Measurements from ENCODE around the gene SYTL2. TPM values are rescaled to one million over a fixed set of nuclear protein-coding genes. Genes with fewer than 3 reads are reported as not detected.
A peak's percentile ranks its signal among the peaks of the same experiment; 100 is the strongest.

SYTL2 gene
- total RNA-seq, 1 experiment from 2014 or later: 132 TPM

DNA sequence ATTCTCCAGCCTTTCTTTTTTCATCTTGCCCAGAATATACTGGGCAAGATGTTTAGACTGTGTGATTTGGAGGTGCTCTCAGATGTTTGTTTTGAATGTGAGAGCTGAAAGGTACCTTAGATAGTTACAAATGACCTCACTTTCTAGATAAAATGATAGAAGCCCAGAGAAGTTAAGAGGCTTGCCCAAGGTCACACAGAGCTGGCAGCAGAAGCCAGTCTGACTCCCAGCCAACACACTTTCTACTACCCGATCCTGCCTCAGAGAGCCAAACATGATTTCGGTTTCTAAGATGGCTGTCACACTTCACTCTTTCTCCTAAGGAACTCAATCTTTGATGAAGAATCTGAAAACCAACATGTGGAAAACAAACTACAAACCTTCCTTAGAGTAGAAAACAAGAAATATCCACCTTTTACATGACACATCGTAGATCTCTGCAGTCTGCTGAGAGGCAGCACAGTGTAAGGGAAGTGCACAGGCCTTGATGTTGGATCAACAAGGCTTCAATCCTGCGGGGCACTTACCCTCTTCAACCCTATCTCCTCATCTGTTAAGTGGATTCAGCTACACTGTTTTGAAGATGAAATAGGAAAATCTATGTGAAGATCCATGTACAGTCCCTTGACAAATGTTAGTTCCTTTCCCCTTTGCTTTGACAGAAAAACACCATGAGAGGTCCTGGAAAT lies 58.6 kb downstream of the SYTL2 start:
- no peak for TF ChIP-seq REST (IDR thresholded peaks at IDR 0.05; ENCODE audit: insufficient read depth in 1 of 2, low read depth in 2 of 2, low read length in 1 of 2)
- H3K4me3 ChIP-seq (ENCODE audit: low read depth in 2 of 2, low read length in 2 of 2): no peak overlapping the region
- ChIA-PET CTCF (no interaction called here), POLR2A (interaction anchor here (0.6 kb wide), 1 partner anchor 82 kb away, joined by 4 read pairs; no protein-coding TSS in a partner anchor)
- no peaks in the 10 kb centered on the region for H3K9me3 ChIP-seq (ENCODE audit: control insufficient read depth, insufficient read depth, low read depth, low read length)
- peaks cover 6% of the 10 kb centered on the region; the same call in 1 of the 2 replicates for H3K36me3 ChIP-seq (ENCODE audit: control insufficient read depth, insufficient read depth, low read length)
- ATAC-seq (no peak), DNase-seq (ENCODE audit: low read depth, low spot score) (no peak)
- H3K27me3 ChIP-seq (ENCODE audit: control insufficient read depth, insufficient read depth, low read length): no peaks in the 10 kb centered on the region
- H3K4me1 ChIP-seq (ENCODE audit: control insufficient read depth, insufficient read depth, low read length): peaks cover 2% of the 10 kb centered on the region; the same call in 1 of the 2 replicates
- in situ Hi-C loops (cut with HindIII; ENCODE audit: low pct_unique_long_range_greater_than_20kb, low sequenced_read_pairs): no loop called here
- 0 out of 2 replicates have a peak overlapping the region, but pooled peaks have one; percentile 12 for H3K27ac ChIP-seq (ENCODE audit: low read length)
- intact Hi-C loops (cut with micrococcal nuclease; ENCODE audit: unreplicated experiment): no loop called here
- no TSS peak for BruUV-seq (replicated peaks)

DNA sequence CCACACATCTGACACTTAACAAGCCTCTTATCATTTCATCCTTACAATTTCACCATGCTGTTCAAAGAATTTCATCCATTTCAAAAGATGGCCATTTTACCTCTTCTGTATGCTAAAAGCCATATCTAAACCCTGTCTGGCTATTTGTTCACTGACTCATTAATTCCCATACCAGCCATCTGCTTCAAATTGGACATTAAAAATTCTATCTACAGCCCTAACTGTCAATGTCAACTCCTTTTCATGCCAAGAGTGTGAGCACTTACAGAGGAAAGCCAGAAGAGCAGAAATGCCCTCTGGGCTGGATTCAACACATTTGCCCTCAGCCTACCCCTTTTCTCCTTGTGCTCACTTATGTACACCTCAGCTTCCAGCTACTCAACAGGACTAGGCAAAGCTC lies 59.2 kb downstream of the SYTL2 start:
- intact Hi-C loops (cut with micrococcal nuclease; ENCODE audit: unreplicated experiment) (no loop called here), in situ Hi-C loops (cut with HindIII; ENCODE audit: low pct_unique_long_range_greater_than_20kb, low sequenced_read_pairs) (no loop called here)
- TF ChIP-seq, protein P1, sequence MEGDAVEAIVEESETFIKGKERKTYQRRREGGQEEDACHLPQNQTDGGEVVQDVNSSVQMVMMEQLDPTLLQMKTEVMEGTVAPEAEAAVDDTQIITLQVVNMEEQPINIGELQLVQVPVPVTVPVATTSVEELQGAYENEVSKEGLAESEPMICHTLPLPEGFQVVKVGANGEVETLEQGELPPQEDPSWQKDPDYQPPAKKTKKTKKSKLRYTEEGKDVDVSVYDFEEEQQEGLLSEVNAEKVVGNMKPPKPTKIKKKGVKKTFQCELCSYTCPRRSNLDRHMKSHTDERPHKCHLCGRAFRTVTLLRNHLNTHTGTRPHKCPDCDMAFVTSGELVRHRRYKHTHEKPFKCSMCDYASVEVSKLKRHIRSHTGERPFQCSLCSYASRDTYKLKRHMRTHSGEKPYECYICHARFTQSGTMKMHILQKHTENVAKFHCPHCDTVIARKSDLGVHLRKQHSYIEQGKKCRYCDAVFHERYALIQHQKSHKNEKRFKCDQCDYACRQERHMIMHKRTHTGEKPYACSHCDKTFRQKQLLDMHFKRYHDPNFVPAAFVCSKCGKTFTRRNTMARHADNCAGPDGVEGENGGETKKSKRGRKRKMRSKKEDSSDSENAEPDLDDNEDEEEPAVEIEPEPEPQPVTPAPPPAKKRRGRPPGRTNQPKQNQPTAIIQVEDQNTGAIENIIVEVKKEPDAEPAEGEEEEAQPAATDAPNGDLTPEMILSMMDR (IDR thresholded peaks at IDR 0.05): no peak
- no peak for TF ChIP-seq TCF7L2 (IDR thresholded peaks at IDR 0.05; ENCODE audit: low read depth, low read length)
- no peak for TF ChIP-seq REST (IDR thresholded peaks at IDR 0.05; ENCODE audit: insufficient read depth in 1 of 2, low read depth in 2 of 2, low read length in 1 of 2)
- TF ChIP-seq SIN3A (IDR thresholded peaks at IDR 0.05; ENCODE audit: borderline replicate concordance, insufficient read depth, low read depth, low read length): no peak
- TF ChIP-seq POLR2AphosphoS5 (IDR thresholded peaks at IDR 0.05; ENCODE audit: low read depth, low read length): no peak
- BruUV-seq (replicated peaks): no TSS peak
- DNase-seq (ENCODE audit: low read depth, low spot score) (no peak), ATAC-seq (no peak)
- POLR2A ChIA-PET: no interaction called here
- H3K4me1 ChIP-seq (ENCODE audit: control insufficient read depth, insufficient read depth, low read length): peaks cover 2% of the 10 kb centered on the region; the same call in 1 of the 2 replicates
- peaks cover 6% of the 10 kb centered on the region; the same call in 1 of the 2 replicates for H3K36me3 ChIP-seq (ENCODE audit: control insufficient read depth, insufficient read depth, low read length)
- CTCF ChIA-PET: no interaction called here
- H3K9me3 ChIP-seq (ENCODE audit: control insufficient read depth, insufficient read depth, low read depth, low read length): no peaks in the 10 kb centered on the region
- no peak overlapping the region for H3K4me3 ChIP-seq (ENCODE audit: low read depth in 2 of 2, low read length in 2 of 2)
- H3K27ac ChIP-seq (ENCODE audit: low read length): no peak overlapping the region
- H3K27me3 ChIP-seq (ENCODE audit: control insufficient read depth, insufficient read depth, low read length): no peaks in the 10 kb centered on the region

Measured in Panc1 (cell line).